ENCODE measurements around the gene MYO9B.

- TF ChIP-seq EZH2phosphoT487 (IDR thresholded peaks at IDR 0.05; ENCODE audit: insufficient read depth, low read depth) (no peak), EZH2 (IDR thresholded peaks at IDR 0.05; ENCODE audit: insufficient read depth, poor library complexity, severe bottlenecking) (no peak)
Observed at GRCh38 chr19:17079710-17080439, 4.3 kb downstream of the MYO9B start.

Data from GM23248 (cell line).